Measurements from ENCODE around the gene GUCY1B1.

GRCh38 chr4:155785828-155786227 lies 27.0 kb downstream of the GUCY1B1 start:
- no peak for TF ChIP-seq CTCF (IDR thresholded peaks at IDR 0.05)
- no peak for TF ChIP-seq POLR2A (IDR thresholded peaks at IDR 0.05)

Measured in esophagus squamous epithelium (tissue), 4 donors.